ENCODE results near the gene ZRANB1. TPM values are rescaled to one million over a fixed set of nuclear protein-coding genes. Genes with fewer than 3 reads are reported as not detected.

ZRANB1 gene
- total RNA-seq, 2 experiments from 2014 or later, result 21.2 to 22.2 TPM

- TF ChIP-seq, protein P1, sequence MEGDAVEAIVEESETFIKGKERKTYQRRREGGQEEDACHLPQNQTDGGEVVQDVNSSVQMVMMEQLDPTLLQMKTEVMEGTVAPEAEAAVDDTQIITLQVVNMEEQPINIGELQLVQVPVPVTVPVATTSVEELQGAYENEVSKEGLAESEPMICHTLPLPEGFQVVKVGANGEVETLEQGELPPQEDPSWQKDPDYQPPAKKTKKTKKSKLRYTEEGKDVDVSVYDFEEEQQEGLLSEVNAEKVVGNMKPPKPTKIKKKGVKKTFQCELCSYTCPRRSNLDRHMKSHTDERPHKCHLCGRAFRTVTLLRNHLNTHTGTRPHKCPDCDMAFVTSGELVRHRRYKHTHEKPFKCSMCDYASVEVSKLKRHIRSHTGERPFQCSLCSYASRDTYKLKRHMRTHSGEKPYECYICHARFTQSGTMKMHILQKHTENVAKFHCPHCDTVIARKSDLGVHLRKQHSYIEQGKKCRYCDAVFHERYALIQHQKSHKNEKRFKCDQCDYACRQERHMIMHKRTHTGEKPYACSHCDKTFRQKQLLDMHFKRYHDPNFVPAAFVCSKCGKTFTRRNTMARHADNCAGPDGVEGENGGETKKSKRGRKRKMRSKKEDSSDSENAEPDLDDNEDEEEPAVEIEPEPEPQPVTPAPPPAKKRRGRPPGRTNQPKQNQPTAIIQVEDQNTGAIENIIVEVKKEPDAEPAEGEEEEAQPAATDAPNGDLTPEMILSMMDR (IDR thresholded peaks at IDR 0.05), result no peak
- Mint-ChIP-seq H3K27me3 (peaks cover 11% of the 10 kb centered on the region), H3K4me3 (peak overlapping the region; percentile 93), H3K4me1 (ENCODE audit: low read depth) (peaks cover 40% of the 10 kb centered on the region), H3K9me3 (no peaks in the 10 kb centered on the region), H3K36me3 (ENCODE audit: low read depth) (peaks cover 16% of the 10 kb centered on the region), H3K27ac (peak overlapping the region; percentile 94)
- Histone ChIP-seq H3K27ac (ENCODE audit: low read depth in 1 of 2, low read length in 2 of 2) (peak overlapping the region; percentile 67 to 91), H3K4me3 (ENCODE audit: low read length) (peak overlapping the region; percentile 60), H3K4me1 (ENCODE audit: insufficient read depth, low read length) (peaks cover 15% of the 10 kb centered on the region), H3K27me3 (ENCODE audit: control insufficient read depth in 1 of 2, insufficient read depth in 2 of 2, low read length in 2 of 2) (no peaks in the 10 kb centered on the region), H3K9me3 (ENCODE audit: control insufficient read depth in 1 of 2, insufficient read depth in 1 of 2, low read length in 2 of 2) (no peaks in the 10 kb centered on the region), H3K36me3 (ENCODE audit: insufficient read depth, low read length) (no peaks in the 10 kb centered on the region)
- CTCF ChIA-PET, result interaction anchor here (0.9 to 1.4 kb wide), 3 partner anchors 9 to 1936 kb away, joined by 3 read pairs; partner anchors contain the start of gene PSTK
- DNase-seq (peak in 1 of 14 experiments; percentile 10), ATAC-seq (ENCODE audit: poor library complexity) (peak; percentile 1)
- intact Hi-C loops (cut with DNase I, micrococcal nuclease), result loop anchor here (2.0 to 10.0 kb wide), 10 partner anchors 115 to 1909 kb away; partner anchors contain the start of genes BUB3 (in 2 of the 2), ABRAXAS2 (in 1 of the 2), ACADSB (in 1 of the 2) and EDRF1 (in 1 of the 2)
- POLR2A ChIA-PET, result interaction anchor here (0.5 to 1.8 kb wide), 10 partner anchors 10 to 1909 kb away, joined by 3 to 5 read pairs (median 4); partner anchors contain the start of genes LHPP and OAT
Observed at GRCh38 chr10:124916098-124916584, 25.8 kb upstream of the ZRANB1 start.

- ATAC-seq (ENCODE audit: poor library complexity) (peak; percentile 88), DNase-seq (peak; percentile 91 to 98 (median 96))
- TF ChIP-seq, protein P1 (IDR thresholded peaks at IDR 0.05), result no peak
- Histone ChIP-seq H3K36me3 (ENCODE audit: insufficient read depth, low read length) (no peaks in the 10 kb centered on the region), H3K4me1 (ENCODE audit: insufficient read depth, low read length) (peaks cover 15% of the 10 kb centered on the region), H3K27me3 (ENCODE audit: control insufficient read depth in 1 of 2, insufficient read depth in 2 of 2, low read length in 2 of 2) (no peaks in the 10 kb centered on the region), H3K27ac (ENCODE audit: low read depth in 1 of 2, low read length in 2 of 2) (peak overlapping the region; percentile 67 to 91), H3K4me3 (ENCODE audit: low read length) (peak overlapping the region; percentile 94), H3K9me3 (ENCODE audit: control insufficient read depth in 1 of 2, insufficient read depth in 1 of 2, low read length in 2 of 2) (no peaks in the 10 kb centered on the region)
- intact Hi-C loops (cut with DNase I, micrococcal nuclease), result loop anchor here (2.0 to 10.0 kb wide), 10 partner anchors 116 to 1910 kb away; partner anchors contain the start of genes BUB3 (in 2 of the 2), ABRAXAS2 (in 1 of the 2), ACADSB (in 1 of the 2) and EDRF1 (in 1 of the 2)
- Mint-ChIP-seq H3K27ac (peak overlapping the region; percentile 97), H3K9me3 (no peaks in the 10 kb centered on the region), H3K36me3 (ENCODE audit: low read depth) (peaks cover 18% of the 10 kb centered on the region), H3K27me3 (peaks cover 5% of the 10 kb centered on the region), H3K4me1 (ENCODE audit: low read depth) (peaks cover 46% of the 10 kb centered on the region), H3K4me3 (peak overlapping the region; percentile 93)
- CTCF ChIA-PET, result interaction anchor here (1.4 kb wide), 1 partner anchor 76 kb away, joined by 3 read pairs; no protein-coding TSS in a partner anchor
- POLR2A ChIA-PET, result interaction anchor here (0.7 to 1.8 kb wide), 11 partner anchors 9 to 1909 kb away, joined by 3 to 5 read pairs (median 4); partner anchors contain the start of genes LHPP, OAT and UROS
Observed at GRCh38 chr10:124916585-124917427, 25.1 kb upstream of the ZRANB1 start.
